Measurements from ENCODE around the gene TCERG1L. TPM values are rescaled to one million over a fixed set of nuclear protein-coding genes. Genes with fewer than 3 reads are reported as not detected.

The TCERG1L gene
- total RNA-seq, 2 donors from 2014 or later: not detected

DNA sequence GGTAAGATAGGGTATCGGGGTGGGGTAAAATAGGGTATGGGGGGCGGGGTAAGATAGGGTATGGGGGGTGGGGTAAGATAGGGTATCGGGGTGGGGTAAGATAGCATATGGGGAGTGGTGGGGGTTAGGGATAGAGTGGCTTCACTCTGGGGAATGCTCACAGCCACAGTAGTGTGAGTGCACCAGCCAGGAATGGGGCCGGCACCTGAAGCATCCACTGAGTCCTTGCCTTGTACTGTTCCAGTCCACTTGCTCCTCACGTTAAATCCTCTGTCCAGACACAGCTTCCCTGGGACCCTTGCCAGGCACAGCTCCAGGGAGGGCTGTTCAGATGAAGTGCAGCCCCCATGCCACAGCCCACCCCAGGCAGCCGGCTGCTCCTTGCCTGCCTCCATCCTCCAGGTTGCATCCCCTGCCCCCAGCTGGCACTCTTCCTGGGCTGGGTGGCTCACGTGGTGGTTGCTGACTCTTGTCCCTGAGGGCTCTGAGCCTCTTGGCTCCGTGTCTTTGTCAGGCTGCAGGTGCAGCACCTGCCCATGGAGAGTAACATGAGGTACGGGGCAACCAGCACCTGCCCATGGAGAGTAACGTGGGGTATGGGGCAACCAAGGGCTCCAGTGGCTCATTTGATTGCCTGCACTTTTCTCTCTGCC is 268.4 kb downstream of the TCERG1L start:
- no peaks in the 10 kb centered on the region for H3K27me3 ChIP-seq (replicated peaks; ENCODE audit: insufficient read depth)
- ATAC-seq (ENCODE audit: insufficient number of reproducible peaks, low FRiP score, low read depth) (no peak), DNase-seq (ENCODE audit: low spot score) (no peak)
- H3K36me3 ChIP-seq: no peaks in the 10 kb centered on the region
- TF ChIP-seq, protein P1, sequence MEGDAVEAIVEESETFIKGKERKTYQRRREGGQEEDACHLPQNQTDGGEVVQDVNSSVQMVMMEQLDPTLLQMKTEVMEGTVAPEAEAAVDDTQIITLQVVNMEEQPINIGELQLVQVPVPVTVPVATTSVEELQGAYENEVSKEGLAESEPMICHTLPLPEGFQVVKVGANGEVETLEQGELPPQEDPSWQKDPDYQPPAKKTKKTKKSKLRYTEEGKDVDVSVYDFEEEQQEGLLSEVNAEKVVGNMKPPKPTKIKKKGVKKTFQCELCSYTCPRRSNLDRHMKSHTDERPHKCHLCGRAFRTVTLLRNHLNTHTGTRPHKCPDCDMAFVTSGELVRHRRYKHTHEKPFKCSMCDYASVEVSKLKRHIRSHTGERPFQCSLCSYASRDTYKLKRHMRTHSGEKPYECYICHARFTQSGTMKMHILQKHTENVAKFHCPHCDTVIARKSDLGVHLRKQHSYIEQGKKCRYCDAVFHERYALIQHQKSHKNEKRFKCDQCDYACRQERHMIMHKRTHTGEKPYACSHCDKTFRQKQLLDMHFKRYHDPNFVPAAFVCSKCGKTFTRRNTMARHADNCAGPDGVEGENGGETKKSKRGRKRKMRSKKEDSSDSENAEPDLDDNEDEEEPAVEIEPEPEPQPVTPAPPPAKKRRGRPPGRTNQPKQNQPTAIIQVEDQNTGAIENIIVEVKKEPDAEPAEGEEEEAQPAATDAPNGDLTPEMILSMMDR (IDR thresholded peaks at IDR 0.05): no peak
- H3K27ac ChIP-seq: no peak overlapping the region
- no peaks in the 10 kb centered on the region for H3K9me3 ChIP-seq
- no peak overlapping the region for H3K4me3 ChIP-seq
- no peaks in the 10 kb centered on the region for H3K4me1 ChIP-seq (ENCODE audit: control insufficient read depth in 1 of 2, low read depth in 2 of 2)

Data from thoracic aorta (tissue), 2 donors.